PC-3 (cell line): ENCODE results near the gene COMT. TPM values are rescaled to one million over a fixed set of nuclear protein-coding genes. Genes with fewer than 3 reads are reported as not detected.

Experiments used
- ATAC-seq: fragments of 200-7000 bp; cut with Tn5 transposase; 2 replicates; pipeline ENCODE4 v1.9.1; 2020; ENCODE audit warnings: mild to moderate bottlenecking, moderate library complexity
- BruUV-seq: library from RNA; stranded (reverse); fragments of 400-500 nt; replicated peaks from 2 replicates; lab custom pipeline; 2021; lab: Mats Ljungman, UMichigan
- CTCF ChIA-PET: fragments of 300-600 bp; sonication (Branson Sonifier 250); formaldehyde crosslinking; loops from one replicate; lab custom pipeline; 2022; ENCODE audit warnings: antibody characterized with exemption; lab: Charles Lee
- POLR2A ChIA-PET: fragments of 300-600 bp; sonication (Branson Sonifier 250); formaldehyde crosslinking; loops from one replicate; lab custom pipeline; 2022; ENCODE audit warnings: antibody characterized with exemption; ENCODE audit not compliant: unreplicated experiment; lab: Charles Lee
- DNase-seq: peaks from one replicate; pipeline ENCODE4 v3.0.0-alpha.2; 2015
- H2AFZ ChIP-seq: fragments of 300-600 bp; sonication (generic); 2 replicates; pipeline ENCODE4 v1.6.0; 2016; ENCODE audit warnings: antibody characterized with exemption, low read length
- H3F3A ChIP-seq: fragments of 300-600 bp; sonication (generic); one replicate; pipeline ENCODE4 v1.6.0; 2017; ENCODE audit warnings: antibody characterized with exemption, low read length, control low read depth, mild to moderate bottlenecking; ENCODE audit not compliant: unreplicated experiment
- H3K27ac ChIP-seq: fragments of 300-600 bp; sonication (generic); 2 replicates; pipeline ENCODE4 v1.5.1; 2016; ENCODE audit warnings: mild to moderate bottlenecking, low read length
- H3K27me3 ChIP-seq: fragments of 300-600 bp; sonication (generic); 2 replicates; pipeline ENCODE4 v1.6.1; 2016; ENCODE audit warnings: low read length, mixed read lengths
- H3K36me3 ChIP-seq: fragments of 300-600 bp; sonication (generic); 2 replicates; pipeline ENCODE4 v1.6.1; 2016; ENCODE audit warnings: low read depth, mixed run types, low read length, mixed read lengths
- H3K4me1 ChIP-seq: fragments of 300-600 bp; sonication (generic); 2 replicates; pipeline ENCODE4 v1.5.1; 2016; ENCODE audit warnings: low read length; ENCODE audit not compliant: insufficient read depth
- H3K4me2 ChIP-seq: fragments of 300-600 bp; sonication (generic); 2 replicates; pipeline ENCODE4 v1.6.0; 2016; ENCODE audit warnings: low read length
- H3K4me3 ChIP-seq: fragments of 300-600 bp; sonication (generic); 2 replicates; pipeline ENCODE4 v1.5.1; 2016; ENCODE audit warnings: mild to moderate bottlenecking, low read length, mixed read lengths
- H3K79me2 ChIP-seq: fragments of 300-600 bp; sonication (generic); 2 replicates; pipeline ENCODE4 v1.6.1; 2017; ENCODE audit warnings: low read length, mixed read lengths
- H3K9ac ChIP-seq: fragments of 300-600 bp; sonication (generic); 2 replicates; pipeline ENCODE4 v1.6.0; 2016; ENCODE audit warnings: mild to moderate bottlenecking, low read length
- H3K9me2 ChIP-seq: fragments of 300-600 bp; sonication (generic); replicated peaks from 2 replicates; pipeline ENCODE4 v1.6.1; 2016; ENCODE audit warnings: mixed run types, low read length, mixed read lengths
- H3K9me3 ChIP-seq: fragments of 300-600 bp; sonication (generic); 2 replicates; pipeline ENCODE4 v1.6.1; 2016; ENCODE audit warnings: low read length, mixed read lengths
- H4K20me1 ChIP-seq: fragments of 300-600 bp; sonication (generic); 2 replicates; pipeline ENCODE4 v1.6.1; 2016; ENCODE audit warnings: low read length, mixed read lengths
- CTCF ChIP-seq: fragments of 300-600 bp; sonication (generic); conservative IDR thresholded peaks from 2 replicates; pipeline ENCODE4 v1.5.1; 2017; ENCODE audit warnings: antibody characterized with exemption, low read depth, mild to moderate bottlenecking, low read length
- EZH2 ChIP-seq: fragments of 300-600 bp; sonication (generic); IDR thresholded peaks from one replicate; pipeline ENCODE4 v1.6.1; 2017; ENCODE audit warnings: antibody characterized with exemption, mild to moderate bottlenecking, low read length; ENCODE audit not compliant: unreplicated experiment
- EZH2phosphoT487 ChIP-seq: fragments of 300-600 bp; sonication (generic); IDR thresholded peaks from 2 replicates; pipeline ENCODE4 v1.6.1; 2018; ENCODE audit warnings: mild to moderate bottlenecking, antibody characterized with exemption, low read length, borderline replicate concordance
- intact Hi-C: fragments of 100-400 bp; cut with micrococcal nuclease; formaldehyde crosslinking; loops from 2 replicates; pipeline ENCODE4 v1.9.0; 2023
- total RNA-seq: library from RNA; depleted of rRNA; stranded (reverse); fragments of >200 nt; gene quantifications from 2 replicates; pipeline ENCODE4 v1.2.3, GENCODE V29; 2014

The COMT gene
- total RNA-seq, 1 experiment from 2014 or later: 204 TPM

- intact Hi-C loops: no loop called here
- CTCF ChIA-PET: no interaction called here
- Histone ChIP-seq H2AFZ (no peak overlapping the region), H3K27me3 (no peaks in the 10 kb centered on the region), H3K4me1 (no peaks in the 10 kb centered on the region), H4K20me1 (no peaks in the 10 kb centered on the region), H3K4me3 (no peak overlapping the region), H3K9me3 (no peaks in the 10 kb centered on the region), H3K79me2 (no peaks in the 10 kb centered on the region), H3K36me3 (no peaks in the 10 kb centered on the region), H3K27ac (no peak overlapping the region), H3F3A (no peaks in the 10 kb centered on the region), H3K9me2 (no peaks in the 10 kb centered on the region), H3K9ac (no peak overlapping the region), H3K4me2 (no peak overlapping the region)
- POLR2A ChIA-PET: no interaction called here
- ATAC-seq (no peak), DNase-seq (no peak)
- BruUV-seq: no TSS peak
- no peak for TF ChIP-seq CTCF
- TF ChIP-seq EZH2: no peak
- TF ChIP-seq EZH2phosphoT487: no peak
Observed at GRCh38 chr22:19930551-19931486, 10.8 kb upstream of the COMT start.

- no peak overlapping the region for H3K27ac ChIP-seq
- intact Hi-C loops: no loop called here
- H3K4me3 ChIP-seq: no peak overlapping the region
- H3K36me3 ChIP-seq: no peaks in the 10 kb centered on the region; the same call in 1 of the 2 replicates
- BruUV-seq: no TSS peak
- ATAC-seq (no peak), DNase-seq (no peak)
- TF ChIP-seq EZH2phosphoT487 (no peak), EZH2 (no peak), CTCF (no peak)
- CTCF ChIA-PET: interaction anchor here (0.7 kb wide), 1 partner anchor 216 kb away, joined by 10 read pairs; no protein-coding TSS in a partner anchor
- no peaks in the 10 kb centered on the region for H3K79me2 ChIP-seq
- H3F3A ChIP-seq: no peaks in the 10 kb centered on the region
- H4K20me1 ChIP-seq: no peaks in the 10 kb centered on the region
- H3K4me2 ChIP-seq: no peak overlapping the region
- no peaks in the 10 kb centered on the region for H3K9me2 ChIP-seq
- no peak overlapping the region for H3K9ac ChIP-seq
- H3K27me3 ChIP-seq: no peaks in the 10 kb centered on the region
- POLR2A ChIA-PET: interaction anchor here (0.7 kb wide), 1 partner anchor 201 kb away, joined by 16 read pairs; no protein-coding TSS in a partner anchor
- no peaks in the 10 kb centered on the region for H3K4me1 ChIP-seq
- H2AFZ ChIP-seq: no peak overlapping the region
- H3K9me3 ChIP-seq: no peaks in the 10 kb centered on the region
Observed at GRCh38 chr22:19931514-19931913, 10.1 kb upstream of the COMT start.
